HEK293T (cell line): ENCODE measurements around the gene STARD3NL.

Source experiments
- CTCF ChIA-PET: fragments of 350-600 bp; formaldehyde crosslinking; extraction: SDS; loops from one replicate; lab custom pipeline; 2021; ENCODE audit warnings: antibody characterized with exemption, inconsistent platforms; lab: Yijun Ruan, JAX
- POLR2A ChIA-PET: fragments of 350-600 bp; formaldehyde crosslinking; extraction: SDS; loops from one replicate; lab custom pipeline; 2020; ENCODE audit warnings: antibody characterized with exemption, inconsistent platforms; lab: Yijun Ruan, JAX
- DNase-seq: peaks from one replicate; pipeline ENCODE4 v3.0.0; 2012; ENCODE audit warnings: mixed read lengths; ENCODE audit errors: extremely low spot score
- ARNT ChIP-seq: fragments of 450-650 bp; IDR thresholded peaks from 2 replicates; pipeline ENCODE4 v1.6.1; 2017; ENCODE audit warnings: mild to moderate bottlenecking
- BHLHE40 ChIP-seq: fragments of 450-650 bp; IDR thresholded peaks from 2 replicates; pipeline ENCODE4 v1.6.1; 2016; ENCODE audit warnings: mild to moderate bottlenecking, moderate library complexity, borderline replicate concordance
- CTBP1 ChIP-seq: fragments of 450-650 bp; IDR thresholded peaks from 2 replicates; pipeline ENCODE4 v1.6.1; 2016; ENCODE audit warnings: borderline replicate concordance
- ELF4 ChIP-seq: fragments of 450-650 bp; IDR thresholded peaks from 2 replicates; pipeline ENCODE4 v1.6.1; 2017; ENCODE audit warnings: antibody characterized with exemption
- FOXA1 ChIP-seq: fragments of 450-650 bp; IDR thresholded peaks from 2 replicates; pipeline ENCODE4 v1.6.1; 2016; ENCODE audit warnings: mild to moderate bottlenecking
- FOXK2 ChIP-seq: fragments of 450-650 bp; IDR thresholded peaks from 2 replicates; pipeline ENCODE4 v1.6.1; 2016; ENCODE audit warnings: mild to moderate bottlenecking
- FOXM1 ChIP-seq: fragments of 450-650 bp; IDR thresholded peaks from 2 replicates; pipeline ENCODE4 v1.6.1; 2017; ENCODE audit warnings: mild to moderate bottlenecking, borderline replicate concordance
- HDGF ChIP-seq: fragments of 450-650 bp; IDR thresholded peaks from 2 replicates; pipeline ENCODE4 v1.6.1; 2017; ENCODE audit warnings: antibody characterized with exemption, borderline replicate concordance
- L3MBTL2 ChIP-seq: fragments of 450-650 bp; conservative IDR thresholded peaks from 2 replicates; pipeline ENCODE4 v1.6.1; 2016; ENCODE audit warnings: mild to moderate bottlenecking
- LEF1 ChIP-seq: fragments of 450-650 bp; IDR thresholded peaks from 2 replicates; pipeline ENCODE4 v1.6.1; 2017; ENCODE audit warnings: mild to moderate bottlenecking, borderline replicate concordance
- NFRKB ChIP-seq: fragments of 450-650 bp; IDR thresholded peaks from 2 replicates; pipeline ENCODE4 v1.6.1; 2016; ENCODE audit warnings: mild to moderate bottlenecking, moderate library complexity
- SP1 ChIP-seq: fragments of 450-650 bp; IDR thresholded peaks from 2 replicates; pipeline ENCODE4 v1.6.1; 2017
- SUZ12 ChIP-seq: fragments of 450-650 bp; IDR thresholded peaks from 2 replicates; pipeline ENCODE4 v1.6.1; 2016; ENCODE audit warnings: mild to moderate bottlenecking
- TARDBP ChIP-seq: fragments of 450-650 bp; IDR thresholded peaks from 2 replicates; pipeline ENCODE4 v1.6.1; 2016
- ZNF384 ChIP-seq: fragments of 450-650 bp; IDR thresholded peaks from 2 replicates; pipeline ENCODE4 v1.6.1; 2016
- TF ChIP-seq, protein P1 (sequence below): fragments of 450-650 bp; IDR thresholded peaks from 2 replicates; pipeline ENCODE4 v1.6.1; 2016

Gene STARD3NL

DNA sequence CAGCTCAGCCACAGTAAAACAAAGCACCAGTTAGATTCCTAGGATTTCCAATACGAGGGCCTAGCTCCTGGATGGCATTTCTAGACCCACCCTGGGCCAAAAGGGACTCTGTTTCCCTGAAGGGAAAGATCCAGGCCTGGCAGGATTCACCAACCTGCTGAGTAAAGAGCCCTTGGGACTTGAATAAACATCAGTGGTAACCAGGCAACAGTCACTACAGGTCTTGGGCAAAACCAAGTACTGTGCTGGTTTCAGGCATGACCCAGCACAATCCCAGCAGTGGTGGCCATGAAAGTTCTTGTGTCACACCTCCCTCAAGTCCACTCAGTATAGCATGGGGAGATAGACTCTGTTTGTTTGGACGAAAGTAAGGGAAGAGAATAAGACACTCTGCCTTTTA is 31.0 kb upstream of the STARD3NL start:
- TF ChIP-seq FOXA1 (no peak), FOXM1 (no peak), CTBP1 (no peak), BHLHE40 (no peak), ZNF384 (no peak), LEF1 (no peak), NFRKB (no peak), HDGF (no peak), ARNT (no peak)
- POLR2A ChIA-PET, result no interaction called here
- CTCF ChIA-PET, result no interaction called here
- no peak for DNase-seq

DNA sequence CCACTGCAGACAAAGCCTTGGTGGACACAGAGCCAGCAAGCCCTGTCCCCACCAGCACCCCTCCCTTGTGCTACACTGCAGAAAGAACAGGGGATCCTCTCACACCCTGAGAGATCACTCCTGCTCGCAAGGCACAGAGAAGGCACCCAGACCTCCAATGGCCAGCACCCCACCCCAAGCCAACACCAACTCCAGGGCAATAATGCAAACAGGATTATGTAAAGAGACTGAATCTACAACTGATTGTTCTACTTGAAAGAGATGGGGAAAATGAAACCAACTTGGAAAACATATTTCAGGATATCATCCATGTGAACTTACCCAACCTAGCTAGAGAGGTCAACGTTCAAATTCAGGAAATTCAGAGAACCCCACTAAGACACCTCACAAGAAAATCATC is 26.5 kb upstream of the STARD3NL start:
- CTCF ChIA-PET, result no interaction called here
- POLR2A ChIA-PET, result no interaction called here
- TF ChIP-seq SP1 (no peak), ELF4 (no peak), L3MBTL2 (no peak), FOXA1 (no peak), HDGF (no peak), ARNT (no peak), FOXM1 (no peak), BHLHE40 (no peak), SUZ12 (no peak), CTBP1 (no peak), TARDBP (no peak), FOXK2 (no peak), ZNF384 (no peak), NFRKB (no peak), LEF1 (no peak)
- TF ChIP-seq, protein P1, sequence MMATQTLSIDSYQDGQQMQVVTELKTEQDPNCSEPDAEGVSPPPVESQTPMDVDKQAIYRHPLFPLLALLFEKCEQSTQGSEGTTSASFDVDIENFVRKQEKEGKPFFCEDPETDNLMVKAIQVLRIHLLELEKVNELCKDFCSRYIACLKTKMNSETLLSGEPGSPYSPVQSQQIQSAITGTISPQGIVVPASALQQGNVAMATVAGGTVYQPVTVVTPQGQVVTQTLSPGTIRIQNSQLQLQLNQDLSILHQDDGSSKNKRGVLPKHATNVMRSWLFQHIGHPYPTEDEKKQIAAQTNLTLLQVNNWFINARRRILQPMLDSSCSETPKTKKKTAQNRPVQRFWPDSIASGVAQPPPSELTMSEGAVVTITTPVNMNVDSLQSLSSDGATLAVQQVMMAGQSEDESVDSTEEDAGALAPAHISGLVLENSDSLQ, result no peak
- no peak for DNase-seq

DNA sequence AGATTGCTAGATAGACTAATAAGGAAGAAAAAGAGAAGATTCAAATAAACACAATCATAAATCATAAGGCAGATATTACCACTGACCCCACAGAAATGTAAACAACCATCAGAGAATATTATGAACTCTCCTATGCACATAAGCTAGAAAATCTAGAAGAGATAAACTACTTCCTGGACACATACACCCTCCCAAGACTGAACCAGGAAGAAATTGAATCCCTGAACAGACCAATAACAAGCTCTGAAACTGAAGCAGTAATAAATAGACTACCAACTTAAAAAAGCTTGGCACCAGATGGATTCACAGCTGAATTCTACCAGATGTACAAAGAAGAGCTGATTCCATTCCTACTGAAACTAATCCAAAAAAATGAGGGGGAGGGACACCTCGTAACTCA is 24.5 kb upstream of the STARD3NL start:
- DNase-seq, result no peak
- ChIA-PET CTCF (interaction anchor here (1.4 kb wide), 1 partner anchor 182 kb away, joined by 3 read pairs; no protein-coding TSS in a partner anchor), POLR2A (no interaction called here)
- TF ChIP-seq LEF1 (no peak), FOXM1 (no peak), ZNF384 (no peak), SP1 (no peak), ARNT (no peak), L3MBTL2 (no peak), CTBP1 (no peak), HDGF (no peak), NFRKB (no peak), BHLHE40 (no peak), TARDBP (no peak), FOXK2 (no peak)

DNA sequence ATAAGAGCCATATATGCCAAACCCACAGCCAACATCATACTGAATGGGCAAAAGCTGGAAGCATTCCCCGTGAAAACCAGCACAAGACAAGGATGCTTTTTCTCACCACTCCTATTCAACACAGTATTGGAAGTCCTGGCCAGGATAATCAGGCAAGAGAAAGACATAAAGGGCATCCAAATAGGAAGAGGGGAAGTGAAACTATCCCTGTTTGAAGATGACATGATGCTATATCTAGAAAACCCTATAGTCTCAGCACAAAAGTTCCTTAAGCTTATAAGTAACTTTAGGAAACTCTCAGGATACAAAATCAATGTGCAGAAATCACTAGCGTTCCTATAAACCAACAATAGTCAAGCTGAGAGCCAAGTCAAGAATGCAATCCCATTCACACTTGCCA is 23.8 kb upstream of the STARD3NL start:
- no peak for DNase-seq
- no peak for TF ChIP-seq FOXA1
- no peak for TF ChIP-seq BHLHE40
- TF ChIP-seq, protein P1, result no peak
- no peak for TF ChIP-seq ARNT
- TF ChIP-seq SP1, result no peak
- TF ChIP-seq HDGF, result no peak
- TF ChIP-seq FOXK2, result no peak
- TF ChIP-seq NFRKB, result no peak
- no peak for TF ChIP-seq CTBP1
- ChIA-PET POLR2A (no interaction called here), CTCF (interaction anchor here (1.4 kb wide), 1 partner anchor 182 kb away, joined by 3 read pairs; no protein-coding TSS in a partner anchor)

DNA sequence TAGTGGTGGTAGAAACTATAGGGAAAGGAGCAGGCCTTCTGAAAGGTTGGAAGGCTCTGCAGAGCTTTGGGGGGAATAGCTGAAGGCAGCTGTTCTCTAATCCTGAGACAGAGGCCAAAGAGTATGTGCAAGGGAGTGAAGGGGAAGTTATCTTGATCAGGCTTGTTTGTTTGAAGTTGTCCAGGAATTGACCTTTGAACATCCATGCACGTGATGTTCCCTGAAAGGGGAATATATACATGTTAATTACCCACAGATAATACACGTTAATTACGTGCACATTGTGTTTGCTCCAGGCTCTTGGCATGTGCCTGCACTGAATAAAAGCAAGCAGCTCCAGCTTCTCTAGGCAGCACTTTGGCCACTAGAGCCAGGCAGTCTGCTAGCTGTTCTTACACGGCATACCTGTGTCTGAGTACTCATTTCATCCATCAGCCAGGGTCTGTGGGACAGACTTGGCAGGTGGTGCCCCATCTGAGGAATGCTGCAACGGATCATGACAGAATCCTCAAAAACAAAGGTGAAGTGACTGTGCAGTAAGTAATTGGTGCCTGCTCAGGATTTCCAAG is 18.0 kb upstream of the STARD3NL start:
- ChIA-PET CTCF (no interaction called here), POLR2A (no interaction called here)
- no peak for DNase-seq
- no peak for TF ChIP-seq ARNT
- no peak for TF ChIP-seq BHLHE40
- no peak for TF ChIP-seq FOXK2
- no peak for TF ChIP-seq L3MBTL2

DNA sequence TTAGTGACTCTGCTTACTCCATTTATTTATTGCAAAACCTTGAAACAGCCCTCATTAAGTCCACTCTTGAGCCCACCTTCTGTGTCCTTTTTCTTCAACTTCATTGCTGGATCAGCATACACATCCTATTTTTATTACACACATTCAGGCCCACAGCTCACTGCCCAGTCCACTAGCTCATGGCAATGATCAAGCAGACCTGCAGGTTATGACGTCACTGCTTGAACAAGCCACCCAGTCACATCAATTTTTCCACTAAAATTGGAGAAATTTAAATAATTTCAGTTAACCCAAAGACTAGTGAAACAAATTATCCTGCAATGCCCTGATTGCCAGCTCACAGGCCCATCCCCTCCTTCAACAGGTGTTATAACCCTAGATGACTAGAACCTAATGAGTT is 16.0 kb upstream of the STARD3NL start:
- ChIA-PET CTCF (no interaction called here), POLR2A (no interaction called here)
- no peak for DNase-seq
- no peak for TF ChIP-seq SP1
- TF ChIP-seq FOXA1, result no peak
- TF ChIP-seq SUZ12, result no peak
- no peak for TF ChIP-seq FOXK2
- no peak for TF ChIP-seq ARNT
- TF ChIP-seq, protein P1, result no peak
- TF ChIP-seq LEF1, result no peak
- TF ChIP-seq L3MBTL2, result no peak
- no peak for TF ChIP-seq CTBP1
- TF ChIP-seq NFRKB, result no peak
- no peak for TF ChIP-seq ZNF384
- TF ChIP-seq ELF4, result no peak
- TF ChIP-seq FOXM1, result no peak
- TF ChIP-seq BHLHE40, result no peak
- no peak for TF ChIP-seq TARDBP
- TF ChIP-seq HDGF, result no peak
